MCF 10A (cell line): ENCODE data around the gene AMBRA1. TPM values are rescaled to one million over a fixed set of nuclear protein-coding genes. Genes with fewer than 3 reads are reported as not detected.

Experiments used
- Bru-seq: library from RNA; stranded (reverse); fragments of 400-500 nt; gene quantifications from one replicate; lab custom pipeline; 2021; lab: Mats Ljungman, UMichigan
- BruChase-seq, 2 experiments: library from RNA; stranded (reverse); fragments of 400-500 nt; gene quantifications; one replicate each; lab custom pipeline; 2021; lab: Mats Ljungman, UMichigan
- BruUV-seq: library from RNA; stranded (reverse); fragments of 400-500 nt; replicated peaks from 2 replicates; lab custom pipeline; 2021; lab: Mats Ljungman, UMichigan
- CTCF ChIA-PET: fragments of 300-600 bp; sonication (Branson Sonifier 250); formaldehyde crosslinking; extraction: SDS; loops from one replicate; lab custom pipeline; 2021; ENCODE audit warnings: antibody characterized with exemption, inconsistent platforms; lab: Yijun Ruan, JAX
- POLR2A ChIA-PET: fragments of 300-600, 350-650 bp; sonication (Branson Sonifier 250); formaldehyde crosslinking; extraction: SDS; loops from one replicate; lab custom pipeline; 2020; ENCODE audit warnings: antibody characterized with exemption, inconsistent platforms; lab: Yijun Ruan, JAX
- DNase-seq: peaks from one replicate; pipeline ENCODE4 v3.0.0-alpha.2; 2018; ENCODE audit not compliant: unreplicated experiment
- H3K27ac Mint-ChIP-seq: one replicate; pipeline ENCODE4 v1.8.0; 2022; ENCODE audit warnings: mild to moderate bottlenecking, low read depth, mixed read lengths; ENCODE audit not compliant: unreplicated experiment
- H3K27me3 Mint-ChIP-seq: one replicate; pipeline ENCODE4 v1.8.0; 2022; ENCODE audit warnings: mixed read lengths; ENCODE audit not compliant: insufficient read depth, unreplicated experiment
- H3K36me3 Mint-ChIP-seq: one replicate; pipeline ENCODE4 v1.8.0; 2022; ENCODE audit warnings: mild to moderate bottlenecking, moderate library complexity, mixed read lengths; ENCODE audit not compliant: insufficient read depth, unreplicated experiment
- H3K4me1 Mint-ChIP-seq: one replicate; pipeline ENCODE4 v1.8.0; 2022; ENCODE audit warnings: mixed read lengths; ENCODE audit not compliant: insufficient read depth, unreplicated experiment
- H3K4me3 Mint-ChIP-seq: one replicate; pipeline ENCODE4 v1.8.0; 2022; ENCODE audit warnings: mild to moderate bottlenecking, moderate library complexity, mixed read lengths; ENCODE audit not compliant: unreplicated experiment
- H3K9me3 Mint-ChIP-seq: one replicate; pipeline ENCODE4 v1.8.0; 2022; ENCODE audit warnings: mixed read lengths; ENCODE audit not compliant: unreplicated experiment
- CTCF ChIP-seq: fragments of 200-600 bp; IDR thresholded peaks from one replicate; pipeline ENCODE4 v1.8.0; 2022; ENCODE audit warnings: antibody characterized with exemption, mild to moderate bottlenecking; ENCODE audit not compliant: unreplicated experiment
- intact Hi-C: fragments of 100-400 bp; cut with micrococcal nuclease; formaldehyde crosslinking; loops from 2 replicates; pipeline ENCODE4 v1.14.1; 2022
- long read RNA-seq: library from polyadenylated mRNA; stranded (forward); transcript quantifications from one replicate; pipeline ENCODE4 v2.0.0, GENCODE V29; 2022
- total RNA-seq: library from RNA; stranded (reverse); gene quantifications from 2 replicates; pipeline ENCODE4 v1.2.3, GENCODE V29; 2022

The AMBRA1 gene
- 19.6 and 28.5 TPM in 2 replicates for total RNA-seq
- percentile 79 among the genes with signal in this experiment for Bru-seq, nascent RNA
- BruChase-seq, experiment 1, labeled RNA remaining after a 6-hour chase = percentile 68 among the genes with signal in this experiment
- BruChase-seq, experiment 2, labeled RNA remaining after a 2-hour chase = percentile 70 among the genes with signal in this experiment
- long read RNA-seq, full-length matches to known transcripts = 1 of 15 reads
- long read RNA-seq, partial matches to known transcripts = 8 of 15 reads
- long read RNA-seq, other reads (novel, unspliced or antisense) = 6 of 15 reads

- BruUV-seq = TSS peak; percentile 56
- Mint-ChIP-seq H3K9me3 (no peaks in the 10 kb centered on the region), H3K4me3 (peak within 1 kb of the TSS; percentile 88), H3K27ac (peak within 1 kb of the TSS; percentile 96), H3K4me1 (peaks cover 17% of the 10 kb centered on the region), H3K27me3 (no peaks in the 10 kb centered on the region), H3K36me3 (no peaks in the 10 kb centered on the region)
- CTCF ChIA-PET = interaction anchor here (0.7 to 1.0 kb wide), 2 partner anchors 26 to 46 kb away, joined by 3 to 4 read pairs; no protein-coding TSS in a partner anchor
- intact Hi-C loops = no loop called here
- peak; percentile 92 for DNase-seq
- no peak for TF ChIP-seq CTCF
- POLR2A ChIA-PET = interaction anchor here (0.7 to 2.8 kb wide), 20 partner anchors 8 to 747 kb away, joined by 3 to 34 read pairs (median 6); partner anchors contain the start of genes ARHGAP1, ATG13 and ZNF408
Observed at GRCh38 chr11:46593550-46594373, at the start of gene AMBRA1. Gene AMBRA1 (minus strand): TSS chr11:46594023. CDS start chr11:46548380, 45,643 bp downstream.

GRCh38 chr11:46643531-46643930 is 49.7 kb upstream of the AMBRA1 start:
- TF ChIP-seq CTCF = no peak
- no peak for DNase-seq
- Mint-ChIP-seq H3K4me1 (no peaks in the 10 kb centered on the region), H3K36me3 (peaks cover 62% of the 10 kb centered on the region), H3K4me3 (no peak overlapping the region), H3K27me3 (no peaks in the 10 kb centered on the region), H3K27ac (no peak overlapping the region), H3K9me3 (no peaks in the 10 kb centered on the region)
- intact Hi-C loops = no loop called here
- no TSS peak for BruUV-seq
- ChIA-PET POLR2A (interaction anchor here (1.3 to 2.3 kb wide), 3 partner anchors 7 to 26 kb away, joined by 4 to 7 read pairs (median 5); partner anchors contain the start of genes ATG13 and HARBI1), CTCF (interaction anchor here (0.9 kb wide), 1 partner anchor 31 kb away, joined by 3 read pairs; no protein-coding TSS in a partner anchor)

GRCh38 chr11:46642627-46643335 is 49.0 kb upstream of the AMBRA1 start:
- Mint-ChIP-seq H3K36me3 (peaks cover 56% of the 10 kb centered on the region), H3K27ac (no peak overlapping the region), H3K9me3 (no peaks in the 10 kb centered on the region), H3K4me1 (no peaks in the 10 kb centered on the region), H3K4me3 (no peak overlapping the region), H3K27me3 (no peaks in the 10 kb centered on the region)
- DNase-seq = no peak
- BruUV-seq = no TSS peak
- TF ChIP-seq CTCF = no peak
- CTCF ChIA-PET = interaction anchor here (0.9 to 1.5 kb wide), 4 partner anchors 15 to 31 kb away, joined by 3 to 6 read pairs (median 4); partner anchors contain the start of gene ATG13
- POLR2A ChIA-PET = interaction anchor here (0.6 to 2.3 kb wide), 5 partner anchors 8 to 25 kb away, joined by 3 to 7 read pairs (median 4); partner anchors contain the start of genes ATG13 and HARBI1
- intact Hi-C loops = no loop called here
